Astrocyte (in vitro differentiated cells and primary cell): ENCODE data around the gene PTPRZ1. TPM values are rescaled to one million over a fixed set of nuclear protein-coding genes. Genes with fewer than 3 reads are reported as not detected.

Experiments
- DNase-seq: peaks from one replicate; pipeline ENCODE4 v3.0.0-alpha.2; 2010; ENCODE audit warnings: low read depth
- FAIRE-seq: peaks from 2 replicates; lab custom pipeline; 2011; peaks lifted over from hg19 to GRCh38; lab: Jason Lieb, UNC
- H2AFZ ChIP-seq: 2 replicates; pipeline ENCODE4 v1.6.0; 2012; ENCODE audit warnings: low read depth, low read length, inconsistent platforms
- H3K27ac ChIP-seq: 2 replicates; pipeline ENCODE4 v1.5.1; 2011; ENCODE audit warnings: low read depth, low read length, inconsistent platforms
- H3K27me3 ChIP-seq: 2 replicates; pipeline ENCODE4 v1.6.0; 2011; ENCODE audit warnings: low read length, inconsistent platforms; ENCODE audit not compliant: insufficient read depth
- H3K36me3 ChIP-seq: 2 replicates; pipeline ENCODE4 v1.5.1; 2011; ENCODE audit warnings: low read length, inconsistent platforms; ENCODE audit not compliant: insufficient read depth
- H3K4me1 ChIP-seq: 2 replicates; pipeline ENCODE4 v1.5.1; 2011; ENCODE audit warnings: low read length, inconsistent platforms; ENCODE audit not compliant: insufficient read depth
- H3K4me2 ChIP-seq: 2 replicates; pipeline ENCODE4 v1.6.0; 2012; ENCODE audit warnings: low read length, inconsistent platforms
- H3K4me3 ChIP-seq: 2 replicates; pipeline ENCODE4 v1.5.1; 2011; ENCODE audit warnings: low read depth, mild to moderate bottlenecking, low read length, inconsistent platforms; ENCODE audit not compliant: insufficient read depth
- H3K79me2 ChIP-seq: 2 replicates; pipeline ENCODE4 v1.6.0; 2012; ENCODE audit warnings: mild to moderate bottlenecking, low read length, inconsistent platforms; ENCODE audit not compliant: insufficient read depth
- H3K9ac ChIP-seq: 2 replicates; pipeline ENCODE4 v1.6.0; 2012; ENCODE audit warnings: mild to moderate bottlenecking, low read length, inconsistent platforms
- H3K9me3 ChIP-seq: 2 replicates; pipeline ENCODE4 v1.5.1; 2012; ENCODE audit warnings: low read depth, mild to moderate bottlenecking, low read length, inconsistent platforms; ENCODE audit not compliant: insufficient read depth
- H4K20me1 ChIP-seq: 2 replicates; pipeline ENCODE4 v1.6.0; 2012; ENCODE audit warnings: low read length, inconsistent platforms; ENCODE audit not compliant: insufficient read depth
- H3K27ac Mint-ChIP-seq: one replicate; pipeline ENCODE4 v1.8.0; 2021; ENCODE audit warnings: mild to moderate bottlenecking, mixed read lengths; ENCODE audit not compliant: unreplicated experiment
- H3K27me3 Mint-ChIP-seq: one replicate; pipeline ENCODE4 v1.8.0; 2021; ENCODE audit warnings: low read depth, mixed read lengths; ENCODE audit not compliant: unreplicated experiment
- H3K36me3 Mint-ChIP-seq: one replicate; pipeline ENCODE4 v1.8.0; 2021; ENCODE audit warnings: low read depth, mixed read lengths; ENCODE audit not compliant: unreplicated experiment
- H3K4me1 Mint-ChIP-seq: one replicate; pipeline ENCODE4 v1.8.0; 2021; ENCODE audit warnings: low read depth, mixed read lengths; ENCODE audit not compliant: unreplicated experiment
- H3K4me3 Mint-ChIP-seq: one replicate; pipeline ENCODE4 v1.8.0; 2021; ENCODE audit warnings: mild to moderate bottlenecking, moderate library complexity, mixed read lengths; ENCODE audit not compliant: unreplicated experiment
- H3K9me3 Mint-ChIP-seq: one replicate; pipeline ENCODE4 v1.8.0; 2021; ENCODE audit warnings: mild to moderate bottlenecking, mixed read lengths; ENCODE audit not compliant: unreplicated experiment
- CTCF ChIP-seq: IDR thresholded peaks from 2 replicates; pipeline ENCODE4 v1.5.1; 2011; ENCODE audit warnings: low read depth, mild to moderate bottlenecking, inconsistent platforms, low read length, moderate library complexity; ENCODE audit not compliant: insufficient read depth
- EZH2 ChIP-seq: IDR thresholded peaks from 2 replicates; pipeline ENCODE4 v1.6.1; 2012; ENCODE audit warnings: mild to moderate bottlenecking, low read length, inconsistent platforms; ENCODE audit not compliant: insufficient read depth
- total RNA-seq: library from RNA; stranded (reverse); gene quantifications from 2 replicates; pipeline ENCODE4 v1.2.1, GENCODE V29; 2021

PTPRZ1 gene
- total RNA-seq, 1 donor from 2014 or later: 1.6 TPM

- no peaks in the 10 kb centered on the region for H3K79me2 ChIP-seq
- H3K4me1 ChIP-seq: no peaks in the 10 kb centered on the region
- no peak overlapping the region for H3K4me2 ChIP-seq
- H3K4me1 Mint-ChIP-seq: no peaks in the 10 kb centered on the region
- H3K36me3 Mint-ChIP-seq: no peaks in the 10 kb centered on the region
- DNase-seq (no peak), FAIRE-seq (no peak)
- H3K27ac Mint-ChIP-seq: no peak overlapping the region
- no peaks in the 10 kb centered on the region for H3K27me3 ChIP-seq
- H3K36me3 ChIP-seq: peaks cover 3% of the 10 kb centered on the region
- no peaks in the 10 kb centered on the region for H3K9me3 ChIP-seq
- H3K27ac ChIP-seq: no peak overlapping the region
- no peaks in the 10 kb centered on the region for H3K9me3 Mint-ChIP-seq
- no peak overlapping the region for H3K4me3 ChIP-seq
- TF ChIP-seq CTCF: no peak
- no peak for TF ChIP-seq EZH2
- H3K27me3 Mint-ChIP-seq: no peaks in the 10 kb centered on the region
- H4K20me1 ChIP-seq: peaks cover 3% of the 10 kb centered on the region
- H3K4me3 Mint-ChIP-seq: no peak overlapping the region
- no peak overlapping the region for H3K9ac ChIP-seq
- H2AFZ ChIP-seq: no peak overlapping the region
Observed at GRCh38 chr7:122094549-122094948, 221.6 kb downstream of the PTPRZ1 start.

GRCh38 chr7:122095642-122096041, 222.7 kb downstream of the PTPRZ1 start:
- Mint-ChIP-seq H3K36me3 (no peaks in the 10 kb centered on the region), H3K27me3 (no peaks in the 10 kb centered on the region), H3K4me3 (no peak overlapping the region), H3K4me1 (no peaks in the 10 kb centered on the region), H3K27ac (no peak overlapping the region), H3K9me3 (no peaks in the 10 kb centered on the region)
- H3K9ac ChIP-seq: no peak overlapping the region
- no peak overlapping the region for H3K4me3 ChIP-seq
- FAIRE-seq: no peak
- peaks cover 3% of the 10 kb centered on the region for H4K20me1 ChIP-seq
- no peaks in the 10 kb centered on the region for H3K79me2 ChIP-seq
- H2AFZ ChIP-seq: no peak overlapping the region
- no peaks in the 10 kb centered on the region for H3K27me3 ChIP-seq
- DNase-seq: no peak
- H3K36me3 ChIP-seq: peaks cover 3% of the 10 kb centered on the region
- H3K27ac ChIP-seq: no peak overlapping the region
- H3K4me2 ChIP-seq: no peak overlapping the region
- no peaks in the 10 kb centered on the region for H3K4me1 ChIP-seq
- TF ChIP-seq CTCF (no peak), EZH2 (no peak)
- no peaks in the 10 kb centered on the region for H3K9me3 ChIP-seq

DNA sequence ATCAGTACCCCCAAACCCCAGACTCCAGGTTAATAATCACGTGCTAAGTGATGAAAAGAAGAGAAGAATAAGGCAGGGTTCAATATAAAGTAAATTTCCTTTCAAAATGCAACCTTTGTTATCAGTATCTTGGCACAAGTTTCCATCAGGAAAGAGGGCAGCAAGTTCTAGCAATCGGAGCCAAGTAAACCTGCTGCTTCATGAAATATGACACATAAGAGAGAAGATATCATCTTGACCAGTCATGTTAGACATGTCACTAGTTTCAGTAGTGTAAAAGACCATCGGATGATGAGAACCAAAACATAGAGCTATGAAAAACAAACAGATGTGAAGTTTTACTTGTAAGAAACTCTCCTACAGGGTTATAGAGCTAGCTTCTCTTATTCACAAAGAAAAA, 227.1 kb downstream of the PTPRZ1 start:
- no peak overlapping the region for H3K27ac ChIP-seq
- TF ChIP-seq CTCF: no peak
- no peak for TF ChIP-seq EZH2
- DNase-seq (no peak), FAIRE-seq (no peak)
- peaks cover 3% of the 10 kb centered on the region for H3K36me3 ChIP-seq
- no peaks in the 10 kb centered on the region for H3K4me1 Mint-ChIP-seq
- H3K36me3 Mint-ChIP-seq: peaks cover 14% of the 10 kb centered on the region
- H3K27me3 ChIP-seq: no peaks in the 10 kb centered on the region
- H3K27ac Mint-ChIP-seq: no peak overlapping the region
- H3K9ac ChIP-seq: no peak overlapping the region
- H3K9me3 ChIP-seq: no peaks in the 10 kb centered on the region
- no peak overlapping the region for H3K4me3 ChIP-seq
- peaks cover 2% of the 10 kb centered on the region for H3K9me3 Mint-ChIP-seq
- H3K4me1 ChIP-seq: no peaks in the 10 kb centered on the region
- H2AFZ ChIP-seq: no peak overlapping the region
- H3K4me3 Mint-ChIP-seq: no peak overlapping the region
- H3K27me3 Mint-ChIP-seq: no peaks in the 10 kb centered on the region
- no peaks in the 10 kb centered on the region for H3K79me2 ChIP-seq
- H3K4me2 ChIP-seq: no peak overlapping the region
- no peaks in the 10 kb centered on the region for H4K20me1 ChIP-seq
